T-helper 2 cell treated with Interferon-gamma antibody and Interleukin-4, amounts not matched to agents 5 μg/mL and 100 μg/mL, for 36 hours (primary cell): ENCODE data around the gene SMAD7.

ENCODE experiments used
- DNase-seq: peaks from one replicate; pipeline ENCODE4 v3.0.0; 2021; ENCODE audit warnings: low spot score
- H3K27ac Mint-ChIP-seq: one replicate; pipeline ENCODE4 v1.8.0; 2021; ENCODE audit warnings: mild to moderate bottlenecking, mixed read lengths
- H3K27me3 Mint-ChIP-seq: one replicate; pipeline ENCODE4 v1.8.0; 2021; ENCODE audit warnings: low read depth, mixed read lengths
- H3K36me3 Mint-ChIP-seq: one replicate; pipeline ENCODE4 v1.8.0; 2021; ENCODE audit warnings: low read depth, mixed read lengths
- H3K4me1 Mint-ChIP-seq: one replicate; pipeline ENCODE4 v1.8.0; 2021; ENCODE audit warnings: low read depth, mixed read lengths
- H3K4me3 Mint-ChIP-seq: one replicate; pipeline ENCODE4 v1.8.0; 2022; ENCODE audit warnings: mild to moderate bottlenecking, moderate library complexity, mixed read lengths
- H3K9me3 Mint-ChIP-seq: one replicate; pipeline ENCODE4 v1.8.0; 2021; ENCODE audit warnings: mixed read lengths

The SMAD7 gene

DNA sequence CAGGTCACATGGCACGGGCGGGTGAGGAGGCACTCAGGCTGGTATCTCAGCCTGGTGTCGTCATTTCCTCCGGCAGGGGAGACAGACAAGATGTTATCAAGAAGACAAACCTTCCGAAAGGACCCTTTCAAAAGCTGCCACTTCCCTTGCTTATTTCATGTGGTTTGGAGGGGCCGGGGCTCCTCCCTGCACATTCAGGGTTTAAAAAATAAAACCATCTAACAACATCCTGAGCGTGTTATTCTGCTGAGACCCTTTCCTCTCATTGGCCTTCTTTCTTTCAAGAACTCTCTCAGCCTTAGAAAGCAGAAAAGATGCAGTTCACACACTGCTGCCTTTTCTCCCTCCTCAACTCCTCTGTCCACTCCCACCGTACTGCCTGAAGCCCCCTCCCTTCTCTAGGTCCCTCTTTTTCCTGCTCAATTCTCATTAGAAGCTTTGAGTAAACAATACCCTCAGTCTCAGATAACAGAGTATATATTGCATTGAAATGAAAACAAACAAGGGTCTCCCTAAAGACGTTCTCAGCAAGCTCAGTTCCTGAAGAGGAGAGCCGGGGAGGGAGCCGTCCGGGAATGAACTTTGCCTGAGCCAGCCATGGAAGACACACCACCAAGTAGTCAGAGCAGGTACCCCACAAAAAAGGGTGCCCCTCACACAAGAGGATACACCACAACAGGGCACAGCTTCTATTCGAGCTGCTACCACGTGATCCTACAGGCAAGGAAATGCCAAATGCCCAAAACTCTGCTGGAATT is 9.7 kb downstream of the SMAD7 start:
- peaks cover 74% of the 10 kb centered on the region for H3K36me3 Mint-ChIP-seq
- H3K27ac Mint-ChIP-seq = peak overlapping the region; percentile 89
- no peaks in the 10 kb centered on the region for H3K9me3 Mint-ChIP-seq
- DNase-seq = peak; percentile 72
- peaks cover 88% of the 10 kb centered on the region for H3K4me1 Mint-ChIP-seq
- H3K27me3 Mint-ChIP-seq = no peaks in the 10 kb centered on the region
- H3K4me3 Mint-ChIP-seq = peak overlapping the region; percentile 83

DNA sequence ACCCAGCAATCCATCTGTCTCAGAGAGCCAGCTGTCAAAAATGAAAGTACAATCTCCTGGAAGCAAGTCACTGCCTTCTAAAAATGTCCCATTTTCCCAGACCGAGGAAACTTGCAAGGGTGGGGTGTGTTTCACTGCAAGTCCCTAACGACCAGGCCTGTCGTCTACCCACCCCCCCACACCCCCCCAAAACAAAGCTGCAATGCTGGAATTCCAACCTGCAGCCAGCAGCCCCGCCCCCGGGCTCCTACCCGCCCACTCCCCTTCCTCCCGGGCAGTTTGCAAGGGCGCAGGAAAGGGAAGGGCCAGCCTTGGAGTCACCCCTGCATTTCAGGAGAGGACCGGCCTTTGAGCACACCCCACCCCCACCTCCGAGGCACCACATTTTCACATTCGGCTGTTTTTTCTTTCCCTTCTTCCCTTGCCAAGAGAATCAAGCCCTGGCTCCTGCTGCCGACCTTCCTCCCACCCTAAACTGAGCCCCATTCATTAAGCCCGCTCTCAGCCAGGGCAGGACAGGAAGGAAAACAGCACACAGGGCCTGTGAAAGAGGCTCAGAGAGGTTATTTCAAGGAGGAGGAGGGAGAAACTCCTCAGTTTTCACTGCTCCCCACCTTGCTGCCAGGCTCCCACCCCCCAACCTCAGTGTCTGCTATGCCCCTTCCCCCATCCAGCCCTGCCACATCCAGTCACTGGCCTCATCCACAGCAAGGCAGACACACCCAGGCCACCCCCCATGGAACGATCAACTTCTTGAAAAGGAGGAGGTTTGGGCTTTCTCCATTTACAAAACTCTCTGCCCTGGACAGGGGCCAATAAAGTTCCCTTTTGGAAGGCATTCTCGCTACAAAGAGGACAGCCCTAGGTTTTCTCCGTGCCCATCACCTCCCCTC is 11.3 kb downstream of the SMAD7 start:
- peaks cover 86% of the 10 kb centered on the region for H3K4me1 Mint-ChIP-seq
- H3K27ac Mint-ChIP-seq = peak overlapping the region; percentile 89
- DNase-seq = no peak
- H3K4me3 Mint-ChIP-seq = peak overlapping the region; percentile 83
- no peaks in the 10 kb centered on the region for H3K9me3 Mint-ChIP-seq
- no peaks in the 10 kb centered on the region for H3K27me3 Mint-ChIP-seq
- H3K36me3 Mint-ChIP-seq = peaks cover 72% of the 10 kb centered on the region

DNA sequence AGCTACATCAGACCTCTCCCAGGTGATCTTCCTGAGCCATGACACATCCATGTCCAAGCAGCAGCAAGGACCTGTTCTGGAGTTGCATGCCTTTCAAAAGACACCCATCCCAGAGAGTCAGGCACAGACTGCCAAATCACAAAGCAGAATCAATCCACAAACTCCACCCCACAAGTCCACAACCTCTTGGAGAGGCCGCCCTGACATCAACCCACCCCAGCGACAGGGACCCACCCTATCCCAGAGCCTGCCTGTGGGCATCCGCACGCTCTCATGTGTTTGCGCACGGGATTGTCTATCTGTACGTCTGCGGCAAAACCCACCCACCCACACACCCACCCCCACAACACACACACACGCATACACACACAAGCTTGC is 11.9 kb downstream of the SMAD7 start:
- Mint-ChIP-seq H3K4me1 (peaks cover 86% of the 10 kb centered on the region), H3K4me3 (peak overlapping the region; percentile 51), H3K27ac (peak overlapping the region; percentile 31), H3K9me3 (no peaks in the 10 kb centered on the region), H3K27me3 (no peaks in the 10 kb centered on the region), H3K36me3 (peaks cover 65% of the 10 kb centered on the region)
- DNase-seq = no peak

DNA sequence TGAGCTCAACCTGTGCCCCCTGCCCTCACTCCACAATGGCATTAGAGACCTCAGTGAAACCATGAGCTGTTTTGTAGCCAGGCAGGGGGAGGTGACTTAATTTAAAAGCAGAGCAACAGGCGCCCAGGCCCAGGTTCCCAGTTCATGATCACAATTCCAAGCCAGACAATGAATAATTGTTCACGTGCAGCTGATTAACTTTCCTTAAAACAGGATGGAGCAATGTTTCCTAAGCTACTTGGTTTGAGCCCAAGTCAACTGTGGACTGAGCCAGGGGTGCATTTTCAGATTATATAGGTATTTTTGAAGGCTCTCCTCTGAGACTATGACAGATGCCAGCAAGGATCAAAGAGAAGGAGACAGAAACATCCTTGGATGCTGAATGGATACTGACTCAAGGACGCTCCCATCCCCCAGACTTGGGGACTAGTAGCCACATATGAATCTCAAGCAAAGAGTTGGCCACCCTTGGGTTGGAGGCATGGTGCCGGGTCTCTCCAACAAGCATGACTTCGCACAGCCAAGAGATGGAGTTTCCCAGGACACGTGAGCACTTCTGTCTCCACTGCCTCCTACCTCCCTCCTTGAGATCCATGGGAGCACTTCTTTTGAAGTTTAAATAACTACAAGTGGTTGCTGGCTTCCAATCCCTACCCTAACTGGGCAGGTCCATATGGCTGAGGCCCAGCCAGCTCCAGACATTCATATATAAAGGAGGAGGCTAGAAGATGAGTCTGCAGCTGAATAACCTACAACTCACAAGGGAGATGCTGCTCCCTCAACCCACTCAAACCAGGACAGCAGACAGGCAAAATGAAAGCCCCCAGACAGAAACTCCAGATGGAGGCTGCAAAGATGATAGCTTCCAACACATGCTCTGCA is 12.7 kb downstream of the SMAD7 start:
- Mint-ChIP-seq H3K4me3 (peak overlapping the region; percentile 51), H3K27ac (peak overlapping the region; percentile 36), H3K4me1 (peaks cover 86% of the 10 kb centered on the region), H3K27me3 (no peaks in the 10 kb centered on the region), H3K36me3 (peaks cover 58% of the 10 kb centered on the region), H3K9me3 (no peaks in the 10 kb centered on the region)
- no peak for DNase-seq

DNA sequence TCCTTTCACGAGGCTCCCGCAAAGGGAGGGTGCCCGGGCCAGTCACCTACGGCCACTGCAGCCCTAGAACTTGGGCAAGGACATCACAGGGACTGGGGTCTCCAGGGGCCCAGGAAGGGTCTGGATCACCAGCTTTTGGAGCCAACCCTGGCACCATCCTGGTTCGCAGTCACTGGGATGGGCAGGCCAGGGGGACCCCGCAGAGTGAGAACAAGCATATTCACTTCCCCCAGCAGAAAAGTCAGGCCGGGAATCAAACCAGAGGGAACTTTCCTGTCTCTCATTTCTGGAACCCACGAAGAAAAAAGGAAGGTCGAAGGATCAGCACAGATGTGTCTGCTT is 15.4 kb downstream of the SMAD7 start:
- DNase-seq = no peak
- Mint-ChIP-seq H3K27me3 (no peaks in the 10 kb centered on the region), H3K36me3 (peaks cover 50% of the 10 kb centered on the region), H3K4me3 (peak overlapping the region; percentile 73), H3K9me3 (no peaks in the 10 kb centered on the region), H3K4me1 (peaks cover 85% of the 10 kb centered on the region), H3K27ac (peak overlapping the region; percentile 86)

DNA sequence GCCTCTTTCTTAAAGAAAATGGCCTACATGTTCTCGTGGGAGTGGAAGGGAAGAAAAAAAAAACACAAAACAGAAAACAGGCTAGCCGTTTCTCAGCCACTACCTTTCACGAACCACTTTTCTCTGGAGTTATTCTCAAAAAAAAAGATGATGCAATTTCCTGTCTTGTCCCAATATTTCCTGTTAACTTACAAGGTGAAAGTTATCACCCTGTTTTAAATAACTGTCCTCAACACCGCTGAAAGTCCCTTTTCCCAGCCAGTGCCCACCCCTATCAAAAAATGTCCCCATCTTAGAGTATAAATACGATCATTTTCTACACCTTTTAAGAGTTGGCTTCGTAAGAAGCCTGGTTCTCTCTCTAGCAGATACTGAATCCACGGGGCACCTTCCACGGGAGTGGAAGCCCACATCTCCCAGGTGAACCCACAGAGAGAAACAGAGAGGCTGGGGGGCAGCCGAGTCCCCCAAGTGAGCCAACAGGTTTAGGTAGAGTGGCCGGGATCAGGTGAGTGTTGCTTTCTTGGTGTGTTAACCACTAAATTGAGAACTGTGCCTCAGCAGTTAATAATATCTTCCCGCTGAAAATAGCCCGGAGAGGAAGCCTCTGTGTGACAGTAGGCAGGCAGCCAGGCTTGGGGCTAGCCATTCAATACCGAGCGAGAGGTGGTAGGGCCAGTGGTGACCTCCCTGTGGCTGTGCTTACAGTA is 15.9 kb downstream of the SMAD7 start:
- Mint-ChIP-seq H3K36me3 (peaks cover 46% of the 10 kb centered on the region), H3K4me3 (peak overlapping the region; percentile 73), H3K9me3 (no peaks in the 10 kb centered on the region), H3K27me3 (no peaks in the 10 kb centered on the region), H3K27ac (peak overlapping the region; percentile 86), H3K4me1 (peaks cover 84% of the 10 kb centered on the region)
- no peak for DNase-seq

DNA sequence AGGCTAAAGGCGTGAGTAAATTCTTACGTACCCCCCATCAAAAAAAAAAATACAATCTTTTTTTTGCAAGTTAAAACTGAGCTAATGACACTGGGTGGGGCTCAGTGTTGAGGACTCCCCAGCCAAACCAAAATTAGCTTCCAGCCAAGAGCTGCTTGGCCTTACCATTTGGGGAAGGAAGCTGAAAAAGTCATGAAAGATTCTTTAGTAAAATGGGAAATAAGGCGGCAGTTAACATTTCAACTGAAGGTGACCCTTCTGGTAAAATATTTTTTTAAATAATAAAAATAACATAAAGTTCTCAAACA is 16.4 kb downstream of the SMAD7 start:
- no peaks in the 10 kb centered on the region for H3K9me3 Mint-ChIP-seq
- no peak for DNase-seq
- H3K4me1 Mint-ChIP-seq = peaks cover 84% of the 10 kb centered on the region
- no peaks in the 10 kb centered on the region for H3K27me3 Mint-ChIP-seq
- peak overlapping the region; percentile 97 for H3K27ac Mint-ChIP-seq
- peak overlapping the region; percentile 88 for H3K4me3 Mint-ChIP-seq
- peaks cover 41% of the 10 kb centered on the region for H3K36me3 Mint-ChIP-seq

DNA sequence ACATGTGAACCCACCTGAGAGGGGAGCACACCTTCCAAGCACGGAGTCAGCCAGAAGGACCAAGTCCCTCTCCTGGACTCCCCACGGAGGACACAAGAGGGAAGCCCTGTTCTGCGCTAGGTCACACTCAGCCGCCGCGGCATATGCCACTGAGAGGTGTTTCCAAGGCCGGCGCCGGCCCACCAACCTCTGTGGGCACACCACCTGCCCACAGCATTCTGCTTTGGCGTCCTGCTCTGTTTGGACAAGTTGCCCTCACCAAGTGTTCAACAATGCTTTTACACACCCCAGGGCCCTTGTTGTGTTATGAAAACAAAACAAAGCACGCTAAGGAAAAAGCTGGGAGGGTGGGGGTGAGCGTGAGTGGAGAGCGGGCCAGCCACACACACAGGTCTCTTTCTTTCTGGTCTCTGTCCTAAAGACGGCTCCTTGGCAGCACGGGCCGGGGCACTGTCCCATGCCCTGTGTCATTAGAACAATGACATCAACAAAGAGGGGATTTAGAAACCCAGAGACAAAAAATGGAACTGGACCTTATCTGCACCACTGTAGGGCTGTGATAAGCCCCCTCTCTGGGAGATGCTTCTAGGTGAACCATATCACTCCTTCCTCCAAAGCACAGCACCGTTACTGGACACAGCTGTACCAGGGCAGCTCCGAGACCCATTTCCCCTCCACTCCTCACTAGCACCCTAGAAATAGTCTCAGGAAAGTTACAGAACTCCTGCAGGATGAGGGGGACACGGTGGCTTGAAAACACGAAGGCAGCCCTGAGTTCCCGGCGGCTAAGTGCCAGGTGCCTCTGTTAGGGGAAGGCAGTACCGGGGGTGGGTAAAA is 17.0 kb downstream of the SMAD7 start:
- Mint-ChIP-seq H3K9me3 (no peaks in the 10 kb centered on the region), H3K36me3 (peaks cover 41% of the 10 kb centered on the region), H3K4me3 (peak overlapping the region; percentile 88), H3K27me3 (no peaks in the 10 kb centered on the region), H3K27ac (peak overlapping the region; percentile 97), H3K4me1 (peaks cover 90% of the 10 kb centered on the region)
- DNase-seq = no peak

DNA sequence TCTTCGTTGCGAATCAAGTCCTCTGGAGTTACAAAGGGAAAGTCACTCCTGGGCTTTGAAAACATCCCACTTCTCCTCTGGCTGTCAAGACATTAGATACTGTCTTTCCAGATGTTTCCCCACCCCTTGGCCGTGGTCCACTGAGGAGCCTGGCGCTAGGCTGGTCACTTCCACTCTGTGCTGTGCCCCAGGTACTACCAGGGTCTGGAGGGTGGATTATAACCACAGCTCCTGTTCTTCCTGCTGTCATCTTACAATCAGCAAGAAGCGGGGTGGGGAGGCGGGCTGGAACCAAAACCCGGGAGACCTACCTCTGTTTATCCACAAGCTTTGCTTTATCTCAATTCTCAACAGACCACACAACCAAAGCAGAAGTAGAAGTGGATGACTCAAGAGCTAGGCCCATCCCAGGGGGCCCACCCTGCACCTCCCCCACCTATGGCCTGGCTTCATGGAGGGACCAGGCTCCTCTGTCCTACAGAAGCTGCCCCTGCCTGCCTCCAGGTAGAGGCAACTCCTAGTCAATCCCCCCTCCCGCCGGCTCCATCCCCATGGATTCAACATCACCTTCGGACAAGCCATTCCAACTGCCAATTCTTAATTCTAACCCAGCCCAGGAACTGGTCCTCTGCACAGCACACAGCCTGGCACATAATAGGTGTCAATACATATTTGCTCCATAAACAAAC is 17.8 kb downstream of the SMAD7 start:
- Mint-ChIP-seq H3K27ac (peak overlapping the region; percentile 97), H3K4me3 (peak overlapping the region; percentile 88), H3K9me3 (no peaks in the 10 kb centered on the region), H3K36me3 (peaks cover 32% of the 10 kb centered on the region), H3K27me3 (no peaks in the 10 kb centered on the region), H3K4me1 (peaks cover 89% of the 10 kb centered on the region)
- no peak for DNase-seq

DNA sequence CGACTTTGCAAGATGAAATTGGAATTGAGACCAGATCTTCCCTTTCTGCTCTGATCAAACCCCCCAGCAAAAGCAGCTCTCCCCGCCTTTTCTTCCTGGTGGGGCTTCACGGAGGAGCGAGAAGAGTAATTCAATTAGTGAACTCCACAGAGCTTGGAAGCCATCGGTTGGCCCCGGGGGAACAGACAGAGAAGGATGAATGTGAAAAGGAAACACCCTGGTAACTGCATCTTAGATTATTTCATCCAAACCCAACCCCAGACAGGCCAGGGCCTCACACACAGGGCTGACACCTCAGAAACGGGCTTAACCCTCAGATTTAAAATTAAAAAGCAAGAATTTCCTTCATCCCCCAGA is 18.3 kb downstream of the SMAD7 start:
- H3K4me3 Mint-ChIP-seq = peak overlapping the region; percentile 88
- H3K4me1 Mint-ChIP-seq = peaks cover 89% of the 10 kb centered on the region
- H3K27me3 Mint-ChIP-seq = no peaks in the 10 kb centered on the region
- H3K9me3 Mint-ChIP-seq = no peaks in the 10 kb centered on the region
- no peak for DNase-seq
- H3K27ac Mint-ChIP-seq = peak overlapping the region; percentile 97
- H3K36me3 Mint-ChIP-seq = peaks cover 32% of the 10 kb centered on the region

DNA sequence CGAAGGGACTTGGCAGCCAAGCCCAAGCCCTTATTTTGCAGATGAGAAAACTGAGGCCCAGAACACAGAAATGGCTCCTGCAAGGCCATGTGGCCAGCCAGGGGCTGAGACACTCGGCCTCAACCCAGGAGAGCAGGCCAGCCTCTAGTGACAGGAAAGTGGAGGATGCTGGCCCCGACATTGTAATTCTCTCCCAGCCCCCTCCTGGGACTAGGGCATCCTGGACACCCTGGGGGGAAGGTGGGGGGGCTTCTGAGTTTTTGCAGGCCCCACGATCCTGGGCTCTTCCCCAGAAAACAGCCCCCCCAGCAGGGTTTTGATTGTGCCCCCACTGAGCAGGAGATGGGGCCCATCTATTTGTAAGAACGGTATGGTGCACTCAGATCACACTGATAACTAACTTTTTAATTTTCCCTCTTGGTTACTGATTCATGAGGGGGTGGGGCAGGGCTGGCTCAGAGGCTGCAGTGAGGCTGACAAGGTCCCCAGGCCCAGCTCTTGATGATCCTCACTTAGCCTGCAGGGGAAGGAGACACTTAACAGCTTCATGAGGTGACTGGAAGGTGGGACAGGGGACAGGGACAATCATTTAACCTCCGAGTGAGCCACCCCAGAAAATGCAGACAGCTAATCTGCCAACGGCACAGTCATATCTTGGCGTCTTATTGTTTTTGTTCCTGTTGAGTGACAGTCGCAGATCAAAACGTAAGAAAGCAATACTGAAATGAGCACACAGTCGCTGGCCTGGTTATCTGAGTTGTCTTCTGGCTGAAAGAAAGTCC is 18.9 kb downstream of the SMAD7 start:
- peak; percentile 73 for DNase-seq
- no peaks in the 10 kb centered on the region for H3K9me3 Mint-ChIP-seq
- H3K4me1 Mint-ChIP-seq = peaks cover 91% of the 10 kb centered on the region
- H3K36me3 Mint-ChIP-seq = peaks cover 34% of the 10 kb centered on the region
- peak overlapping the region; percentile 88 for H3K4me3 Mint-ChIP-seq
- H3K27me3 Mint-ChIP-seq = no peaks in the 10 kb centered on the region
- H3K27ac Mint-ChIP-seq = peak overlapping the region; percentile 97

DNA sequence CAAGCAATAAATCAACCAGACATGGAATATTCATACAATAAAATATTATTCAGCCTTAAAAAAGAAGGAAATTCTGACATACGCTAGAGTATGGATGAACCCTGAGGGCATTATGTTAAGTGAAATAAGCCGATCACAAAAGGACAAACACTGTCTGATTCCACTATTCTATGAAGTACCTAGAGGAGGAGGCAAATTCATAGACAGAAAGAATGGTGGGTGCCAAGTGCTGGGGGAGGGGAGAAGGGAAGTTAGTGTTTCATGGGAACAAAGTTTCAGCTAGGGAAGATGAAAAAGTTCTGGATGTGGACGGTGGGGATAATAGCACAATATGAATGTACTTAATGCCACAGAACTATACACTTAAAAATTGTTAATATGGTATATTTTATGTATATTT is 19.8 kb downstream of the SMAD7 start:
- Mint-ChIP-seq H3K4me1 (peaks cover 92% of the 10 kb centered on the region), H3K36me3 (peaks cover 28% of the 10 kb centered on the region), H3K27ac (peak overlapping the region; percentile 74), H3K4me3 (peak overlapping the region; percentile 35), H3K9me3 (no peaks in the 10 kb centered on the region), H3K27me3 (no peaks in the 10 kb centered on the region)
- DNase-seq = no peak
